Measurements from ENCODE around the gene GPR87.

GRCh38 chr3:151318313-151318712 is 1.7 kb upstream of the GPR87 start:
- TF ChIP-seq CTCF (IDR thresholded peaks at IDR 0.05) (no peak), POLR2AphosphoS5 (IDR thresholded peaks at IDR 0.05) (no peak), POLR2A (IDR thresholded peaks at IDR 0.05) (no peak)
